Progenitor cell of endocrine pancreas (in vitro differentiated cells): Measurements from ENCODE around the gene TMEM240. TPM values are rescaled to one million over a fixed set of nuclear protein-coding genes. Genes with fewer than 3 reads are reported as not detected.

Source experiments
- DNase-seq: peaks from one replicate; pipeline ENCODE4 v3.0.0; 2021; ENCODE audit warnings: low spot score; ENCODE audit not compliant: unreplicated experiment
- H3K27ac Mint-ChIP-seq: 2 replicates; pipeline ENCODE4 v1.8.0; 2021; ENCODE audit warnings: mild to moderate bottlenecking, moderate library complexity, mixed read lengths
- H3K27me3 Mint-ChIP-seq: 2 replicates; pipeline ENCODE4 v1.8.0; 2021; ENCODE audit warnings: mixed read lengths
- H3K36me3 Mint-ChIP-seq: 2 replicates; pipeline ENCODE4 v1.8.0; 2022; ENCODE audit warnings: mixed read lengths; ENCODE audit not compliant: insufficient read depth
- H3K4me1 Mint-ChIP-seq: 2 replicates; pipeline ENCODE4 v1.8.0; 2021; ENCODE audit warnings: low read depth, mixed read lengths
- H3K4me3 Mint-ChIP-seq: 2 replicates; pipeline ENCODE4 v1.8.0; 2021; ENCODE audit warnings: low read depth, mild to moderate bottlenecking, moderate library complexity, mixed read lengths
- H3K9me3 Mint-ChIP-seq: 2 replicates; pipeline ENCODE4 v1.8.0; 2021; ENCODE audit warnings: low read depth, mixed read lengths
- total RNA-seq: library from RNA; stranded (reverse); gene quantifications from 2 replicates; pipeline ENCODE4 v1.2.1, GENCODE V29; 2021
- TF ChIP-seq, protein P1 (sequence below): fragments of 200-600 bp; sonication (generic); IDR thresholded peaks from one replicate; pipeline ENCODE4 v1.5.0; 2021; ENCODE audit warnings: antibody characterized with exemption, mild to moderate bottlenecking; ENCODE audit not compliant: unreplicated experiment

TMEM240 gene
- total RNA-seq, 1 donor from 2014 or later, result 6.6 TPM

GRCh38 chr1:1556505-1556904 lies 16.1 kb upstream of the TMEM240 start:
- no peak for DNase-seq
- peak overlapping the region; percentile 37 for H3K27ac Mint-ChIP-seq
- H3K4me3 Mint-ChIP-seq, result no peak overlapping the region
- no peaks in the 10 kb centered on the region for H3K27me3 Mint-ChIP-seq
- TF ChIP-seq, protein P1, sequence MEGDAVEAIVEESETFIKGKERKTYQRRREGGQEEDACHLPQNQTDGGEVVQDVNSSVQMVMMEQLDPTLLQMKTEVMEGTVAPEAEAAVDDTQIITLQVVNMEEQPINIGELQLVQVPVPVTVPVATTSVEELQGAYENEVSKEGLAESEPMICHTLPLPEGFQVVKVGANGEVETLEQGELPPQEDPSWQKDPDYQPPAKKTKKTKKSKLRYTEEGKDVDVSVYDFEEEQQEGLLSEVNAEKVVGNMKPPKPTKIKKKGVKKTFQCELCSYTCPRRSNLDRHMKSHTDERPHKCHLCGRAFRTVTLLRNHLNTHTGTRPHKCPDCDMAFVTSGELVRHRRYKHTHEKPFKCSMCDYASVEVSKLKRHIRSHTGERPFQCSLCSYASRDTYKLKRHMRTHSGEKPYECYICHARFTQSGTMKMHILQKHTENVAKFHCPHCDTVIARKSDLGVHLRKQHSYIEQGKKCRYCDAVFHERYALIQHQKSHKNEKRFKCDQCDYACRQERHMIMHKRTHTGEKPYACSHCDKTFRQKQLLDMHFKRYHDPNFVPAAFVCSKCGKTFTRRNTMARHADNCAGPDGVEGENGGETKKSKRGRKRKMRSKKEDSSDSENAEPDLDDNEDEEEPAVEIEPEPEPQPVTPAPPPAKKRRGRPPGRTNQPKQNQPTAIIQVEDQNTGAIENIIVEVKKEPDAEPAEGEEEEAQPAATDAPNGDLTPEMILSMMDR, result no peak
- no peaks in the 10 kb centered on the region for H3K4me1 Mint-ChIP-seq
- H3K36me3 Mint-ChIP-seq, result no peaks in the 10 kb centered on the region
- H3K9me3 Mint-ChIP-seq, result no peaks in the 10 kb centered on the region

DNA sequence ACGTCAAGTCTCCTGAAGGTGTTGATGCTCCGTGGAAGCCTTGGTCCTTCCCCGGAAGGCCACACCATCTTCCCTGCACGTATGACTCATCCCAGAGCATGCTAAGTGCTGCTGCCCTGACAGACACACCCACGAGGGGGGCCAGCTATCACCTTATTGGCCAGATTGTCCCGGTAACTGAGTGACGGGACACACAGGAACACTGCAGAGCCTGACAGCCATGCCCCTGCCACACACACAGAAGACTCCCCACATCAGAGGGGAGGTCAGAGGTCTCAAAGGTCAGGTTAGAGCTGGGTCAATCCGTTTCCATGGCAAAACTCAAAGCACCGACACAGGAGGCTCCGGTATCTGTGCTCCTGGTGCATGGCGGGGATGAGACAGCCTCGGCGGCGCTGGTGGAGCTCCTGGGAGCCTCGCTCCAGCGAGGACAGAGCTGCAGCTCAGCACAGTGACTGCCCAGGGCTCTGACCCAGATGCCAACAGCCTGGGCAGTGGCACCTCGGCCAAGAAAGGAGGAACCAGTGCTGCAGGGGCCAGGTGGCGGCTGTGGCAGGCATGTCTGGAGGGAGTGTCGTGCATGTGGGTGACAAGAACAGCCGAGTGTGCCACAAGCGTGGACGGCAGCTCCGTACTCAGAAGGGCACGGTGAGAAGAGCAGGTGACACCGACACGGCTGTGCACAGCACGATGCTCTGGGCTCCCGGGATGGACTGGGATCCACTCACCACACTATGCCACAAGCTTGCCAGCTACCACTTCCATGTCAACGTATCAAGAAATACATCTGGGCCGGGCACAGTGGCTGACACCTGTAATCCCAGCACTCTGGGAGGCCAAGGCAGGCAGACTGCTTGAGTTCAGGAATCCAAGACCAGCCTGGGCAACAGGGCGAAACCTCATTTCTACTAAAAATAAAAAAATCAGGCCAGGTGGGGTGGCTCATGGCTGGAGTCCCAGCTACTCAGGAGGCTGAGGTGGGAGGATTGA lies 14.8 kb upstream of the TMEM240 start:
- DNase-seq, result no peak
- H3K4me3 Mint-ChIP-seq, result no peak overlapping the region
- H3K27ac Mint-ChIP-seq, result no peak overlapping the region
- TF ChIP-seq, protein P1, result no peak
- no peaks in the 10 kb centered on the region for H3K4me1 Mint-ChIP-seq
- H3K9me3 Mint-ChIP-seq, result no peaks in the 10 kb centered on the region
- H3K27me3 Mint-ChIP-seq, result no peaks in the 10 kb centered on the region
- H3K36me3 Mint-ChIP-seq, result no peaks in the 10 kb centered on the region

DNA sequence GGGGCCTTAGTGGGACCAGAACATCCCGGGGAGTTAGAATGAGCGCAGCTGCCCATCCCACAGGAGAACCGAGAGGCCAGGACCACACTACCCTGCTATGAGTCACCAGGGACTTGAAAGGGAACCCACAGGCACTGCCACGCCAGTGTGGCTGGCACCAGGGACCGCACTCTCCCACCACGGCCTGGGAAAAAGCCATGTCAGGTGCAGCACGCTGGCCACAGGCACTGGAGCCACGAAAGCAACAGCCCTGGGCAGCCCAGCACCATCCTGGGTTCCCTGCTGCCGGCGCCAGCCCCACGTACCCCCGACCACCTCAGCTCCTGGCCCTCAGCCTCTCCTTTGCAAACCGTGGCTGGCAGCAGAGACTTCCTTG lies 14.1 kb upstream of the TMEM240 start:
- no peaks in the 10 kb centered on the region for H3K27me3 Mint-ChIP-seq
- H3K4me3 Mint-ChIP-seq, result no peak overlapping the region
- TF ChIP-seq, protein P1, result no peak
- H3K9me3 Mint-ChIP-seq, result no peaks in the 10 kb centered on the region
- H3K36me3 Mint-ChIP-seq, result no peaks in the 10 kb centered on the region
- no peak for DNase-seq
- no peak overlapping the region for H3K27ac Mint-ChIP-seq
- H3K4me1 Mint-ChIP-seq, result no peaks in the 10 kb centered on the region

GRCh38 chr1:1553821-1554494 lies 13.5 kb upstream of the TMEM240 start:
- H3K27me3 Mint-ChIP-seq, result no peaks in the 10 kb centered on the region
- H3K36me3 Mint-ChIP-seq, result no peaks in the 10 kb centered on the region
- TF ChIP-seq, protein P1, result no peak
- H3K27ac Mint-ChIP-seq, result no peak overlapping the region
- no peaks in the 10 kb centered on the region for H3K9me3 Mint-ChIP-seq
- H3K4me3 Mint-ChIP-seq, result no peak overlapping the region
- no peaks in the 10 kb centered on the region for H3K4me1 Mint-ChIP-seq
- no peak for DNase-seq

GRCh38 chr1:1552263-1552639 lies 11.8 kb upstream of the TMEM240 start:
- H3K9me3 Mint-ChIP-seq, result no peaks in the 10 kb centered on the region
- H3K27me3 Mint-ChIP-seq, result no peaks in the 10 kb centered on the region
- H3K27ac Mint-ChIP-seq, result no peak overlapping the region

More at GRCh38 chr1:1552263-1552639, 11.8 kb upstream of the TMEM240 start:
- no peak overlapping the region for H3K4me3 Mint-ChIP-seq
- no peak for DNase-seq
- H3K36me3 Mint-ChIP-seq, result no peaks in the 10 kb centered on the region
- TF ChIP-seq, protein P1, result no peak
- H3K4me1 Mint-ChIP-seq, result no peaks in the 10 kb centered on the region
